OCI-LY1 (cell line): ENCODE measurements around the gene CBLIF.
"Not testable (repeated sequence)": the region's sequence is repeated elsewhere in the genome, so short reads cannot be mapped to it uniquely, and the experiment has no call there.

Experiments used
- CTCF ChIP-seq: fragments of 200-600 bp; sonication (generic), shearing (Covaris generic); IDR thresholded peaks from 2 replicates; pipeline ENCODE4 v1.5.1; 2017; ENCODE audit warnings: mild to moderate bottlenecking, antibody characterized with exemption, low read length, moderate library complexity, mixed read lengths
- EZH2 ChIP-seq: fragments of 200-600 bp; sonication (generic), shearing (Covaris generic); IDR thresholded peaks from 2 replicates; pipeline ENCODE4 v1.8.0; 2017; ENCODE audit warnings: borderline replicate concordance, mixed run types, mild to moderate bottlenecking, antibody characterized with exemption, low read length, moderate library complexity, mixed read lengths

- TF ChIP-seq CTCF, EZH2: not testable (repeated sequence)
Observed at GRCh38 chr11:59851416-59851815, 6.1 kb upstream of the CBLIF start.
